ENCODE data around the gene DOK5.

The DOK5 gene

DNA sequence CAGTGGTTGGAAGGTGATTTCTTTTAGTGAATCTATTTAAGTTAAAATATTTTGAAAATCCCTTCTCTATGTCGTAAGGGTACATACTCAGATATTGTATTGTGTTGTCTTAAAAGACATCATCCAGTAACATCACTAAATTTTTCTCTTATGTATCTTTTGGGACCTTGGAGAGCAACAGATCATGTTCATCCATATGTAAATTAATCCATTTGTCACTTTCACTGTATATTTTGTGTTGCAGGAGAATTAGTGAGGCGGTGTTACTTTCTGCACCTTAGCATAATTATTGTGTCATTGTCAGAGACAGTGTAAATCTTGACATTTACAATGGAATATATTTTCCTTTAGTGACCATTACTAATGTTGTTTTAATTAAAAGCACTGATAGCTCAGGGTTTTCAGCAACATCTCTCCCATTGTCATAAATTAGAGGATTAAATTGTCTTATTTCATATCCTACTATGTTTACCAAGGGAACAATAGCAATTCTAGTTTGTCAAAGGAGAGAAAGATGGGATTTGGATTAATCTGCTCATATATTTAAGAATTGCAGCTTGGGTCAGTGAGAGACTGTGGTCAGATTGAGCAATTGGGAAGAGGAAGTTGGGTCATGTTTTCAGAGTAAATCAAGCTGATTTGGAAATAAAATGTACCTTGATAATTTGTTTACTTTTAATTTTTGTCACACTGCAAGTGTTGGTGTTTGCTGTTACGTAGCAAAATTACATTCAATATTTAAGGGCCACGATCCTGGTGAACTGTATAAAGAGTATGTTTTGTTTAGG is 22.7 kb downstream of the DOK5 start:
- H3K9me3 ChIP-seq (replicated peaks in 1 of 11): no peaks in the 10 kb centered on the region
- H4K20me1 ChIP-seq: no peaks in the 10 kb centered on the region
- peaks cover 0 to 31% (median 18%) of the 10 kb centered on the region in 10 experiments; a peak in 14 of 20 replicates for H3K4me1 ChIP-seq
- no peaks in the 10 kb centered on the region for H3K36me3 ChIP-seq
- H3K27me3 ChIP-seq: no peaks in the 10 kb centered on the region
- peak overlapping the region in 4 of 11 experiments; percentile 3 to 15 (median 12); a peak in 4 of 22 replicates for H3K9ac ChIP-seq
- H3K4me2 ChIP-seq: peak overlapping the region in 8 of 11 experiments; percentile 11 to 74 (median 59); a peak in 15 of 22 replicates
- TF ChIP-seq Cebpa-rat (IDR thresholded peaks at IDR 0.05): peak in 3 of 11 experiments; percentile 14 to 84 (median 81); a peak in 7 of 22 replicates
- H3K4me3 ChIP-seq: no peak overlapping the region
- peak overlapping the region in 8 of 11 experiments; percentile 17 to 73 (median 62); a peak in 13 of 22 replicates for H3K27ac ChIP-seq

GRCh38 chr20:54499111-54499510 is 23.7 kb downstream of the DOK5 start:
- Histone ChIP-seq H3K4me3 (no peak overlapping the region), H3K4me2 (peak overlapping the region in 7 of 11 experiments; percentile 40 to 74 (median 62); a peak in 13 of 22 replicates), H3K27ac (peak overlapping the region in 8 of 11 experiments; percentile 17 to 73 (median 62); a peak in 14 of 22 replicates), H4K20me1 (no peaks in the 10 kb centered on the region), H3K9me3 (replicated peaks in 1 of 11) (no peaks in the 10 kb centered on the region), H3K36me3 (no peaks in the 10 kb centered on the region), H3K27me3 (no peaks in the 10 kb centered on the region), H3K9ac (peak overlapping the region in 2 of 11 experiments; percentile 8 to 15; a peak in 2 of 22 replicates), H3K4me1 (peaks cover 0 to 31% (median 18%) of the 10 kb centered on the region in 10 experiments; a peak in 14 of 20 replicates)
- no peak for TF ChIP-seq Cebpa-rat (IDR thresholded peaks at IDR 0.05)

GRCh38 chr20:54502179-54502578 is 26.8 kb downstream of the DOK5 start:
- TF ChIP-seq Cebpa-rat (IDR thresholded peaks at IDR 0.05): no peak
- H3K9ac ChIP-seq: no peak overlapping the region
- peaks cover 0 to 8% (median 0%) of the 10 kb centered on the region in 11 experiments; a peak in 1 of 22 replicates for H3K9me3 ChIP-seq (replicated peaks in 1 of 11)
- H3K27ac ChIP-seq: no peak overlapping the region
- H3K36me3 ChIP-seq: no peaks in the 10 kb centered on the region
- H3K27me3 ChIP-seq: no peaks in the 10 kb centered on the region
- peaks cover 0 to 30% (median 18%) of the 10 kb centered on the region in 10 experiments; a peak in 14 of 20 replicates for H3K4me1 ChIP-seq
- no peaks in the 10 kb centered on the region for H4K20me1 ChIP-seq
- H3K4me2 ChIP-seq: no peak overlapping the region
- H3K4me3 ChIP-seq: no peak overlapping the region

DNA sequence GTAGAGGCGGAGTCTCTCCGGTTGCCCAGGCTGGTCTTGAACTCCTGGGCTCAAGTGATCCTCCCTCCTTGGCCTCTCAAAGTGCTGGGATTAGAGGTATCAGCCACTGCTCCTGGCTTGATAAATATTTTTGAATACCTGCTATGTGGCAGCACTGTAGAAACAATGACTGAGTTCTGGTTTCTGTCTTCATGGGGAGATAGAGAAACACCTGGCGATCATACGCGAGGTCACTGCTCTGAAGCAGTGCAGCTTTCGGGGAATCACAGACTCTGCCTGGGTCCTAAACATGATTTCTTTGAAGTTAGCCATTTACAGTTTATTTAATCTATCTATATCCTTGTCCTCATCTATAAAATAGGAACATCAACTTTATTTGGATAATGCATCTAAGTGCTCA is 31.2 kb downstream of the DOK5 start:
- no peaks in the 10 kb centered on the region for H3K27me3 ChIP-seq
- H3K27ac ChIP-seq: no peak overlapping the region
- no peak overlapping the region for H3K4me3 ChIP-seq
- H3K9ac ChIP-seq: no peak overlapping the region
- no peaks in the 10 kb centered on the region for H4K20me1 ChIP-seq
- H3K36me3 ChIP-seq: no peaks in the 10 kb centered on the region
- no peaks in the 10 kb centered on the region for H3K4me1 ChIP-seq
- TF ChIP-seq Cebpa-rat (IDR thresholded peaks at IDR 0.05): no peak
- peaks cover 0 to 8% (median 0%) of the 10 kb centered on the region in 11 experiments; a peak in 1 of 22 replicates for H3K9me3 ChIP-seq (replicated peaks in 1 of 11)
- no peak overlapping the region for H3K4me2 ChIP-seq

DNA sequence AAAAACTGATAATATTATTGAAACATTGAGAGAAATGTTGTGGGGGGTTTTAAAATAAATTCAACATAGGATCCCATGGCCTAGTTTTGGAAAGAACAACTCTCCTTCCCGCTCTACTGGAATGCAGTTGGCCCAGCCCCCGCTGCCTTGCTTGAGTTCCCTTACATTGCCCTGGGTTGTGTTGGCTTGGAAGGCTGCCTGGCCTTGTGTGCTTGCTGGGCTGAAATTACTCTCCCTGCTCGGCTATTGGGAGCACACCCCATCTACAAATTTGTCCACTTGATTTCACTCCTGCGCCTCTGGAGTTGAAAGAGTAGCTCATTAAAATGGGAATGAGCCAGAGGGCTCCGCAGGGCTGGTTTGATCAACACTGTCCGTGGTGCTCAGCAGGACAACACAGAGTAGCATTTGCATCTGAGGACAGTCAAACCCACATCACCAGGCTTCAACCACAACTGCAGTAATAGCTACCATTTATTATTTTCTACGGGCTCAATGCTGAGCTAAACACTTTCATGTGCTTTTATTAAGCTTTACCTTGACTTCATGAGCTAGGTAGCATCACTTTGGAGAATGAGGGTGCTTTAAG is 35.2 kb downstream of the DOK5 start:
- no peak for TF ChIP-seq Cebpa-rat (IDR thresholded peaks at IDR 0.05)
- no peak overlapping the region for H3K9ac ChIP-seq
- H3K4me2 ChIP-seq: no peak overlapping the region
- no peaks in the 10 kb centered on the region for H3K27me3 ChIP-seq
- H3K4me3 ChIP-seq: no peak overlapping the region
- peaks cover 7 to 16% (median 10%) of the 10 kb centered on the region in 11 experiments; a peak in 18 of 22 replicates for H3K9me3 ChIP-seq (replicated peaks in 1 of 11)
- H3K27ac ChIP-seq: no peak overlapping the region
- H4K20me1 ChIP-seq: no peaks in the 10 kb centered on the region
- 0 out of 20 replicates have a peak, but pooled peaks cover 0 to under 1% (median 0%) of the 10 kb centered on the region in 10 experiments for H3K4me1 ChIP-seq
- H3K36me3 ChIP-seq: no peaks in the 10 kb centered on the region

GRCh38 chr20:54512694-54513093 is 37.3 kb downstream of the DOK5 start:
- no peak for TF ChIP-seq Cebpa-rat (IDR thresholded peaks at IDR 0.05)
- Histone ChIP-seq H3K9ac (no peak overlapping the region), H3K4me1 (0 out of 20 replicates have a peak, but pooled peaks cover 0 to 7% (median 0%) of the 10 kb centered on the region in 10 experiments), H3K4me3 (no peak overlapping the region), H3K27ac (no peak overlapping the region), H3K27me3 (no peaks in the 10 kb centered on the region), H4K20me1 (no peaks in the 10 kb centered on the region), H3K4me2 (no peak overlapping the region), H3K9me3 (replicated peaks in 1 of 11) (peaks cover 7 to 13% (median 10%) of the 10 kb centered on the region in 11 experiments; a peak in 18 of 22 replicates), H3K36me3 (no peaks in the 10 kb centered on the region)

GRCh38 chr20:54514028-54514607 is 38.7 kb downstream of the DOK5 start:
- no peak for TF ChIP-seq Cebpa-rat (IDR thresholded peaks at IDR 0.05)
- no peak overlapping the region for H3K4me2 ChIP-seq
- 0 out of 20 replicates have a peak, but pooled peaks cover 0 to 7% (median 0%) of the 10 kb centered on the region in 10 experiments for H3K4me1 ChIP-seq
- no peaks in the 10 kb centered on the region for H3K27me3 ChIP-seq
- H3K4me3 ChIP-seq: no peak overlapping the region
- no peaks in the 10 kb centered on the region for H3K36me3 ChIP-seq
- peaks cover 7 to 13% (median 10%) of the 10 kb centered on the region in 11 experiments; a peak in 18 of 22 replicates for H3K9me3 ChIP-seq (replicated peaks in 1 of 11)
- no peak overlapping the region for H3K27ac ChIP-seq
- no peaks in the 10 kb centered on the region for H4K20me1 ChIP-seq
- H3K9ac ChIP-seq: no peak overlapping the region

DNA sequence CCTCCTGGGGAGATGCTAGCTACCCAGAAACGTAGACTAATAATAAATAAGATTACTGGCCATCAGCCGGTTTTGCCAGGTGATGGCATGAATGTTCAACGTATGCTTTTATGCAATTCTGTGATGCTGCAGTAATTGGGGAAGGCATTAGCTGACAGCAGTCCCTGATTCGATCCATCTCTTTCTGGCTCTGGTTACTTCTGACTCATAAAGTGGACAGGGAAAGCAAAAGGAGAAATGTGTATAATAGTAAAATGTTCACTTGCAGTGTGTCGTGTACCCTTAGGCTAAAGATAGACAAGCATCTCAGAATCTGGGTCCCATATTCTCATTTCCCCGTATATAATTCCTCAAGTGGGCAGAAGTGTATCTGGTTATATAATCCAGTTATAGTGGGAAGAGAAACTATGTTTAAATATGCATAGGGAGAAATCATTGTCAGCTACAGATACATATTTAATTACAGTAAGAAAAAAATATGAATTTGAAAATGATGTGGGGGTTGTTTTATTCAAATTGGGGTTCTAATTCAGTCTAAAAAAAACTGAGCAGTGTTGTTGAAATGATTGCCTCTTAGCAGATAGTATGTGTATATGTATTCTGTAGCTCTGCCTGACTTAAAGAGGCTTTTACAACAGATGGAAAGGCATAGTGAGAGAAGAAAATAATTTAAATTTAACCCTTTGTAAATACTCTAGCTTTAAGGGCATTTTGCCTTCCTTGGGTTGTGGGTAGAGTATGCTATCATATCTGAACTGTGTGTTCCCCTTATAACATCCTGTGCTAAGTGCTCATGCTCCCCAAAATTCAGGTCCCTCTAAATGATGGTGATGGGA is 40.6 kb downstream of the DOK5 start:
- H3K9me3 ChIP-seq (replicated peaks in 1 of 11): peaks cover 7 to 13% (median 10%) of the 10 kb centered on the region in 11 experiments; a peak in 18 of 22 replicates
- no peaks in the 10 kb centered on the region for H3K36me3 ChIP-seq
- TF ChIP-seq Cebpa-rat (IDR thresholded peaks at IDR 0.05): no peak
- H3K27me3 ChIP-seq: no peaks in the 10 kb centered on the region
- no peak overlapping the region for H3K9ac ChIP-seq
- H3K4me3 ChIP-seq: no peak overlapping the region
- H3K4me2 ChIP-seq: no peak overlapping the region
- H3K27ac ChIP-seq: no peak overlapping the region
- 0 out of 20 replicates have a peak, but pooled peaks cover 0 to 7% (median 0%) of the 10 kb centered on the region in 10 experiments for H3K4me1 ChIP-seq
- H4K20me1 ChIP-seq: no peaks in the 10 kb centered on the region

All from BLaER1 treated with 17β-estradiol and CSF1 and Interleukin-3, amounts not matched to agents 10 nM and 100 nM (cell line).